HL-60 (cell line): ENCODE results near the gene KDM3A.

Experiments used
- GABPA ChIP-seq: IDR thresholded peaks from 2 replicates; pipeline ENCODE4 v1.6.1; 2012; ENCODE audit warnings: low read depth
- POLR2AphosphoS5 ChIP-seq: IDR thresholded peaks from 2 replicates; pipeline ENCODE4 v1.6.1; 2012; ENCODE audit warnings: low read depth
- SPI1 ChIP-seq: IDR thresholded peaks from 2 replicates; pipeline ENCODE4 v1.6.1; 2012; ENCODE audit warnings: low read depth, mild to moderate bottlenecking, borderline replicate concordance
- TF ChIP-seq, protein P1 (sequence below): IDR thresholded peaks from one replicate; pipeline ENCODE4 v1.5.1; 2011; ENCODE audit warnings: low read length, control low read depth, inconsistent platforms; ENCODE audit not compliant: insufficient read depth
- TF ChIP-seq, protein P2 (sequence below): IDR thresholded peaks from 2 replicates; pipeline ENCODE4 v1.6.1; 2012; ENCODE audit warnings: low read depth; ENCODE audit not compliant: insufficient replicate concordance

DNA sequence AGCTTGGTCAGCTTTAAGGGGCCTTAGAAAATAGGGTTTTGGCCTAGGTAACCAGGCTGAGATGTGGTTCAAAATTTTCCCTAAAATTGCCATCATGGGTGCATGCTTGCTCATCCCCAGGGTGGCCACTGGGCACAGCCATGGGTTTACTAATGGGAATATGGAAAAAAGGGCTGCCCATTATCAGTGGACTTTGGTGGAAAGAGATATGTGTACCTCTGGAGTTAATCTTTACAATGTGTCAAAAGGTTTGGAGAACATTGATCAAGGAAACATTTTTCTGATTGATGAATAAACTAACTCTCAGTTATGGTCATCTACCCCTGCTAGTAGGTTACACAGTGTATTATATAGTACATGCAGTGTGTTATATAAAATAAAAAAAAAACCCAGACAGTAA is 13.1 kb downstream of the KDM3A start:
- TF ChIP-seq, protein P1, sequence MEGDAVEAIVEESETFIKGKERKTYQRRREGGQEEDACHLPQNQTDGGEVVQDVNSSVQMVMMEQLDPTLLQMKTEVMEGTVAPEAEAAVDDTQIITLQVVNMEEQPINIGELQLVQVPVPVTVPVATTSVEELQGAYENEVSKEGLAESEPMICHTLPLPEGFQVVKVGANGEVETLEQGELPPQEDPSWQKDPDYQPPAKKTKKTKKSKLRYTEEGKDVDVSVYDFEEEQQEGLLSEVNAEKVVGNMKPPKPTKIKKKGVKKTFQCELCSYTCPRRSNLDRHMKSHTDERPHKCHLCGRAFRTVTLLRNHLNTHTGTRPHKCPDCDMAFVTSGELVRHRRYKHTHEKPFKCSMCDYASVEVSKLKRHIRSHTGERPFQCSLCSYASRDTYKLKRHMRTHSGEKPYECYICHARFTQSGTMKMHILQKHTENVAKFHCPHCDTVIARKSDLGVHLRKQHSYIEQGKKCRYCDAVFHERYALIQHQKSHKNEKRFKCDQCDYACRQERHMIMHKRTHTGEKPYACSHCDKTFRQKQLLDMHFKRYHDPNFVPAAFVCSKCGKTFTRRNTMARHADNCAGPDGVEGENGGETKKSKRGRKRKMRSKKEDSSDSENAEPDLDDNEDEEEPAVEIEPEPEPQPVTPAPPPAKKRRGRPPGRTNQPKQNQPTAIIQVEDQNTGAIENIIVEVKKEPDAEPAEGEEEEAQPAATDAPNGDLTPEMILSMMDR = no peak
- TF ChIP-seq, protein P2, sequence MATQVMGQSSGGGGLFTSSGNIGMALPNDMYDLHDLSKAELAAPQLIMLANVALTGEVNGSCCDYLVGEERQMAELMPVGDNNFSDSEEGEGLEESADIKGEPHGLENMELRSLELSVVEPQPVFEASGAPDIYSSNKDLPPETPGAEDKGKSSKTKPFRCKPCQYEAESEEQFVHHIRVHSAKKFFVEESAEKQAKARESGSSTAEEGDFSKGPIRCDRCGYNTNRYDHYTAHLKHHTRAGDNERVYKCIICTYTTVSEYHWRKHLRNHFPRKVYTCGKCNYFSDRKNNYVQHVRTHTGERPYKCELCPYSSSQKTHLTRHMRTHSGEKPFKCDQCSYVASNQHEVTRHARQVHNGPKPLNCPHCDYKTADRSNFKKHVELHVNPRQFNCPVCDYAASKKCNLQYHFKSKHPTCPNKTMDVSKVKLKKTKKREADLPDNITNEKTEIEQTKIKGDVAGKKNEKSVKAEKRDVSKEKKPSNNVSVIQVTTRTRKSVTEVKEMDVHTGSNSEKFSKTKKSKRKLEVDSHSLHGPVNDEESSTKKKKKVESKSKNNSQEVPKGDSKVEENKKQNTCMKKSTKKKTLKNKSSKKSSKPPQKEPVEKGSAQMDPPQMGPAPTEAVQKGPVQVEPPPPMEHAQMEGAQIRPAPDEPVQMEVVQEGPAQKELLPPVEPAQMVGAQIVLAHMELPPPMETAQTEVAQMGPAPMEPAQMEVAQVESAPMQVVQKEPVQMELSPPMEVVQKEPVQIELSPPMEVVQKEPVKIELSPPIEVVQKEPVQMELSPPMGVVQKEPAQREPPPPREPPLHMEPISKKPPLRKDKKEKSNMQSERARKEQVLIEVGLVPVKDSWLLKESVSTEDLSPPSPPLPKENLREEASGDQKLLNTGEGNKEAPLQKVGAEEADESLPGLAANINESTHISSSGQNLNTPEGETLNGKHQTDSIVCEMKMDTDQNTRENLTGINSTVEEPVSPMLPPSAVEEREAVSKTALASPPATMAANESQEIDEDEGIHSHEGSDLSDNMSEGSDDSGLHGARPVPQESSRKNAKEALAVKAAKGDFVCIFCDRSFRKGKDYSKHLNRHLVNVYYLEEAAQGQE = no peak
- no peak for TF ChIP-seq POLR2AphosphoS5
- TF ChIP-seq GABPA = no peak
- no peak for TF ChIP-seq SPI1
